ENCODE data around the gene CHID1.

DNA sequence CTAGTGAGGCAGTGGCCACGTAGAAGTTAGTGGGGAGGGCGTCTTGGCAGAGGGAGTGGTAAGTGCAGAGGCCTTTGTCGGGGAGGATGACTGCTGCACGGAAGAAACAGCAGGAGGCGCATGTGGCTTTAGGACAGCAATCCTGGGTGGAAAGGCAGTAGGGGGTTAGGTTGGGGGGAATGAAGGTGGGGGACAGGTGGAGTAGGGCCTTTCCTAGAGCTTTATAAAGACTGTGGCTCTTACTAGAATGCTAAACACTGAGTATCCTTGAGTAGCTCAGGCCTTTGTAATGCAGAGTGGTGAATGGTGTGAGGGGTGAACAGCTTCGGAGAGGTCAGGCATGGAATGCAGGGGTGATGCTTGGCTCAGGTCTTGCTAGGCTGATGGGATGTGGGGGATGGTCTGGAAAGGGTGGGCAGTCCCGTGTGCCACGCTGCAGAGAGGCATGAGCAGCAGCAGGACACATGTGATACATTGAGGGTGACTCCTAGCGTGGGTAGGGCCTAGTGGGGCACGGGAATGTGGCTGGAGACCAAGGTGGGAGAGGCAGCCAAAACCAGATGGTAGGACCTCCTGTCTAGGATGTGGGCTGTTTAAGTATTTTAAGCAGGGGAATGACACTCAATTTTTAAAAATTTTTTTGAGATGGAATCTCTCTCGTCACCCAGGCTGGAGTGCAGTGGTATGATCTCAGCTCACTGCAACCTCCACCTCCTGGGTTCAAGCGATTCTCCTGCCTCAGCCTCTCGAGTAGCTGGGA is 34.3 kb upstream of the CHID1 start:
- no peak for TF ChIP-seq SP1 (IDR thresholded peaks at IDR 0.05)
- TF ChIP-seq FOXM1 (IDR thresholded peaks at IDR 0.05; ENCODE audit: borderline replicate concordance), result no peak
- TF ChIP-seq ARNT (IDR thresholded peaks at IDR 0.05), result no peak
- no peak for TF ChIP-seq CTBP1 (IDR thresholded peaks at IDR 0.05; ENCODE audit: borderline replicate concordance)
- TF ChIP-seq ELF4 (IDR thresholded peaks at IDR 0.05), result no peak

Measured in HEK293T (cell line).